Smooth muscle cell (in vitro differentiated cells): ENCODE measurements around the gene CELSR2. TPM values are rescaled to one million over a fixed set of nuclear protein-coding genes. Genes with fewer than 3 reads are reported as not detected.

ENCODE experiments used
- DNase-seq: peaks from one replicate; lab custom pipeline; 2025; ENCODE audit not compliant: unreplicated experiment; lab: John Stamatoyannopoulos, UW
- H2AFZ ChIP-seq: fragments of 200-600 bp; sonication (generic); 2 replicates; pipeline ENCODE4 v1.6.0; 2016; ENCODE audit warnings: antibody characterized with exemption, low read depth, mild to moderate bottlenecking
- H3F3A ChIP-seq: fragments of 200-600 bp; sonication (generic); 2 replicates; pipeline ENCODE4 v1.6.0; 2017; ENCODE audit warnings: antibody characterized with exemption, low read depth
- H3K27ac ChIP-seq: fragments of 200-600 bp; sonication (generic); 2 replicates; pipeline ENCODE4 v1.5.1; 2016; ENCODE audit warnings: low read depth, mild to moderate bottlenecking
- H3K27me3 ChIP-seq: fragments of 200-600 bp; sonication (generic); 2 replicates; pipeline ENCODE4 v1.6.1; 2016; ENCODE audit warnings: low read depth, mild to moderate bottlenecking
- H3K36me3 ChIP-seq: fragments of 200-600 bp; sonication (generic); 2 replicates; pipeline ENCODE4 v1.5.1; 2016; ENCODE audit warnings: low read depth
- H3K4me1 ChIP-seq: fragments of 200-600 bp; sonication (generic); 2 replicates; pipeline ENCODE4 v1.5.1; 2016; ENCODE audit warnings: low read depth
- H3K4me2 ChIP-seq: fragments of 200-600 bp; sonication (generic); 2 replicates; pipeline ENCODE4 v1.6.0; 2016; ENCODE audit warnings: mild to moderate bottlenecking
- H3K4me3 ChIP-seq: fragments of 200-600 bp; sonication (generic); 2 replicates; pipeline ENCODE4 v1.5.1; 2016; ENCODE audit warnings: mild to moderate bottlenecking
- H3K79me2 ChIP-seq: fragments of 200-600 bp; sonication (generic); 2 replicates; pipeline ENCODE4 v1.6.0; 2016; ENCODE audit warnings: low read depth, mild to moderate bottlenecking
- H3K9ac ChIP-seq: fragments of 200-600 bp; sonication (generic); 2 replicates; pipeline ENCODE4 v1.6.0; 2016; ENCODE audit warnings: low read depth
- H3K9me3 ChIP-seq: fragments of 200-600 bp; sonication (generic); replicated peaks from 2 replicates; pipeline ENCODE4 v1.5.1; 2016; ENCODE audit warnings: low read depth
- H4K20me1 ChIP-seq: fragments of 200-600 bp; sonication (generic); 2 replicates; pipeline ENCODE4 v1.6.0; 2016; ENCODE audit warnings: low read depth
- WGBS: methylation state at CpG from one replicate; pipeline ENCODE4 v1.1.7; 2016; ENCODE audit warnings: low lambda C conversion rate; 5-methylcytosine and 5-hydroxymethylcytosine counted together
- polyA plus RNA-seq: library from polyadenylated mRNA; unstranded; fragments of >200 nt; fragmentation: Nextera tagmentation; extraction: Ambion mirVana; gene quantifications from 2 replicates; pipeline ENCODE4 v1.2.1, GENCODE V29; 2016
- total RNA-seq: library from RNA; depleted of rRNA; stranded (reverse); fragments of >200 nt; gene quantifications from 2 replicates; pipeline ENCODE4 v1.2.3, GENCODE V29; 2014
- TF ChIP-seq, protein P1 (sequence below): fragments of 200-600 bp; sonication (generic); IDR thresholded peaks from 2 replicates; pipeline ENCODE4 v1.5.1; 2017; ENCODE audit warnings: borderline replicate concordance, mild to moderate bottlenecking, antibody characterized with exemption; ENCODE audit not compliant: insufficient read depth, poor library complexity, severe bottlenecking

Gene CELSR2
- total and polyA plus RNA-seq, 2 experiments from 2014 or later, result 1.8 to 3.6 TPM

DNA sequence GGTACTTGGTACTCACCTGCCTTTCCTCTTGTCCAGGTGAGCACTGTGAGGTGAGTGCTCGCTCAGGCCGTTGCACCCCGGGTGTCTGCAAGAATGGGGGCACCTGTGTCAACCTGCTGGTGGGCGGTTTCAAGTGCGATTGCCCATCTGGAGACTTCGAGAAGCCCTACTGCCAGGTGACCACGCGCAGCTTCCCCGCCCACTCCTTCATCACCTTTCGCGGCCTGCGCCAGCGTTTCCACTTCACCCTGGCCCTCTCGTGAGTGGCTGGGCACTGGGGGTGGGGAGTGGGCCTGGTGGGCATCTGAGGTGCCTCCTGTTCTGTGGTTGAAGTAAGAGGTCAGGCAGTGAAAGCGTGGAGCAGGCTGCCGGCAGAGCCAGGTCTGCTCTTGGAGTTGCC is 11.7 kb downstream of the CELSR2 start:
- no peak overlapping the region for H2AFZ ChIP-seq
- no peaks in the 10 kb centered on the region for H3F3A ChIP-seq
- H3K9ac ChIP-seq, result no peak overlapping the region
- H3K79me2 ChIP-seq, result no peaks in the 10 kb centered on the region
- no peak overlapping the region for H3K4me3 ChIP-seq
- no peak overlapping the region for H3K4me2 ChIP-seq
- no peaks in the 10 kb centered on the region for H3K36me3 ChIP-seq
- H3K27ac ChIP-seq, result no peak overlapping the region
- no peaks in the 10 kb centered on the region for H3K9me3 ChIP-seq
- H4K20me1 ChIP-seq, result no peaks in the 10 kb centered on the region
- H3K4me1 ChIP-seq, result peaks cover 3% of the 10 kb centered on the region
- WGBS, result 97% methylated on average over 16 of the region's 16 CpGs
- H3K27me3 ChIP-seq, result no peaks in the 10 kb centered on the region
- DNase-seq, result no peak
- TF ChIP-seq, protein P1, sequence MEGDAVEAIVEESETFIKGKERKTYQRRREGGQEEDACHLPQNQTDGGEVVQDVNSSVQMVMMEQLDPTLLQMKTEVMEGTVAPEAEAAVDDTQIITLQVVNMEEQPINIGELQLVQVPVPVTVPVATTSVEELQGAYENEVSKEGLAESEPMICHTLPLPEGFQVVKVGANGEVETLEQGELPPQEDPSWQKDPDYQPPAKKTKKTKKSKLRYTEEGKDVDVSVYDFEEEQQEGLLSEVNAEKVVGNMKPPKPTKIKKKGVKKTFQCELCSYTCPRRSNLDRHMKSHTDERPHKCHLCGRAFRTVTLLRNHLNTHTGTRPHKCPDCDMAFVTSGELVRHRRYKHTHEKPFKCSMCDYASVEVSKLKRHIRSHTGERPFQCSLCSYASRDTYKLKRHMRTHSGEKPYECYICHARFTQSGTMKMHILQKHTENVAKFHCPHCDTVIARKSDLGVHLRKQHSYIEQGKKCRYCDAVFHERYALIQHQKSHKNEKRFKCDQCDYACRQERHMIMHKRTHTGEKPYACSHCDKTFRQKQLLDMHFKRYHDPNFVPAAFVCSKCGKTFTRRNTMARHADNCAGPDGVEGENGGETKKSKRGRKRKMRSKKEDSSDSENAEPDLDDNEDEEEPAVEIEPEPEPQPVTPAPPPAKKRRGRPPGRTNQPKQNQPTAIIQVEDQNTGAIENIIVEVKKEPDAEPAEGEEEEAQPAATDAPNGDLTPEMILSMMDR, result no peak

DNA sequence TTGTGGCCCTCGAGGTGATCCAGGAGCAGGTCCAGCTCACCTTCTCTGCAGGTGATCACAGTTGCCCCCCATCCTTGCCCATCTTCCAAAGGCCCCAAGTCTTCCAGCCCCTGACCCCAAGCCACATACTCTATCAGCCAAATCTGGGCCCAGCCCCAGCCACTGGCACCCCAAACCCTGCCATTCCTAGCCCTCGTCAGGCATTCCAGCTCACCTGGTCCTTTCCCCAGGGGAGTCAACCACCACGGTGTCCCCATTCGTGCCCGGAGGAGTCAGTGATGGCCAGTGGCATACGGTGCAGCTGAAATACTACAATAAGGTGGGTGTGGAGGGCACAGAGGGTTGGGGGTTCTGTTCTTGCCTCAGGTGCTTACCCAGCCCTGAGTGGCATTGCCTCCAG is 12.2 kb downstream of the CELSR2 start:
- Histone ChIP-seq H3K9ac (no peak overlapping the region), H3K27me3 (no peaks in the 10 kb centered on the region), H3K4me1 (peaks cover 3% of the 10 kb centered on the region), H3K4me2 (no peak overlapping the region), H3K36me3 (no peaks in the 10 kb centered on the region), H4K20me1 (no peaks in the 10 kb centered on the region), H2AFZ (no peak overlapping the region), H3K79me2 (no peaks in the 10 kb centered on the region), H3F3A (no peaks in the 10 kb centered on the region), H3K9me3 (no peaks in the 10 kb centered on the region), H3K4me3 (no peak overlapping the region), H3K27ac (no peak overlapping the region)
- DNase-seq, result no peak
- WGBS, result 95% methylated on average over 6 of the region's 6 CpGs
- TF ChIP-seq, protein P1, result no peak

DNA sequence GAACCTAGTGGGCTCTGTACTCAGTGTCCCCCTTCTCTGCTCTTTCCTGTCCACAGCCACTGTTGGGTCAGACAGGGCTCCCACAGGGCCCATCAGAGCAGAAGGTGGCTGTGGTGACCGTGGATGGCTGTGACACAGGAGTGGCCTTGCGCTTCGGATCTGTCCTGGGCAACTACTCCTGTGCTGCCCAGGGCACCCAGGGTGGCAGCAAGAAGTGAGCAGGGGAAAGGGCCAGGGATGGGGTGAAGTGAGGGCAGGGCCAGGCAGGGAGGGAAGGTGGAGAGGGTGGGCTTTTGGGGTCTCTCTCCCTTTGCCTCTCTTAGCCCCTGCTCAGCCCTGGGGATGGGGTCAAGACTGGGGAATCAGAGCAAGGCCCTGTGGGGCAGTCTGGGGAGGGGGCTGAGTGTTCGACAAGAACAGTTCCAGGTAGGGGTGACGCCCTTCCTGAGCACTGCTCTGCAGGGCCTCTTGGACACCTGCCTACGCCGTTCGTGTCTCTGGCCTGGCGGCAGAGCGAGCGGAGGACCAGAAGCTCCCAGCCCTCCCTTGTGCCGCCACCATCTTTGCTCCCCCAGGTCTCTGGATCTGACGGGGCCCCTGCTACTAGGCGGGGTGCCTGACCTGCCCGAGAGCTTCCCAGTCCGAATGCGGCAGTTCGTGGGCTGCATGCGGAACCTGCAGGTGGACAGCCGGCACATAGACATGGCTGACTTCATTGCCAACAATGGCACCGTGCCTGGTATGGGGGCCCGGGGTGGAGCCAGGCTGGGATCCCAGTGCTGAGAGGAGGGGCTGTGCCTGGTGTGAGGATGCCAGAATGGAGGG is 13.1 kb downstream of the CELSR2 start:
- Histone ChIP-seq H3K9ac (no peak overlapping the region), H4K20me1 (no peaks in the 10 kb centered on the region), H3K36me3 (no peaks in the 10 kb centered on the region), H3F3A (no peaks in the 10 kb centered on the region), H3K27ac (no peak overlapping the region), H3K79me2 (no peaks in the 10 kb centered on the region), H3K4me2 (no peak overlapping the region), H2AFZ (no peak overlapping the region), H3K27me3 (no peaks in the 10 kb centered on the region), H3K4me1 (peaks cover 3% of the 10 kb centered on the region), H3K9me3 (no peaks in the 10 kb centered on the region), H3K4me3 (no peak overlapping the region)
- TF ChIP-seq, protein P1, result no peak
- WGBS, result 96% methylated on average over 22 of the region's 22 CpGs
- no peak for DNase-seq

DNA sequence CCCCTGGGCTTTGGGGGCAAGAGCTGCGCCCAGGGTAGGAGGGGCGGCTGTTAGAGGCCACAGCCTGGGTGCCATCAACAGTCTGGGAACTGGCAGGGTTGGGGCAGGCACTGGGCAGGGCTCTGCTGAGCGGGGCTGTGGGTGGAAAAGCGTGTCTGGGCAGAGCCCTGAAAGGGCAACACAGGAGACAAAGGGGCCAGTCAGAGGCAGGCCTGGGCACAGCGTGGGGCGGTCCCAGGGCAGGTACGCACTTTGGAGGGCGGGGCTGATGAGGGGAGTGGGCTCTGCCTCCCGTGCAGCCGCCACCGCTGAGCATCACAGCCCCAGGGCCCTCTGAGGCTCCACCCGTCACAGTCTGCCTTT is 13.9 kb downstream of the CELSR2 start:
- Histone ChIP-seq H3K4me3 (no peak overlapping the region), H3K27ac (no peak overlapping the region), H3K9ac (no peak overlapping the region), H2AFZ (no peak overlapping the region), H3K9me3 (no peaks in the 10 kb centered on the region), H3K27me3 (no peaks in the 10 kb centered on the region), H3K36me3 (no peaks in the 10 kb centered on the region), H3F3A (no peaks in the 10 kb centered on the region), H3K4me2 (no peak overlapping the region), H4K20me1 (no peaks in the 10 kb centered on the region), H3K79me2 (no peaks in the 10 kb centered on the region), H3K4me1 (peaks cover 3% of the 10 kb centered on the region)
- 68% methylated on average over 9 of the region's 12 CpGs for WGBS
- DNase-seq, result no peak
- TF ChIP-seq, protein P1, result no peak
